Measurements from ENCODE around the gene FAM13B.

DNA sequence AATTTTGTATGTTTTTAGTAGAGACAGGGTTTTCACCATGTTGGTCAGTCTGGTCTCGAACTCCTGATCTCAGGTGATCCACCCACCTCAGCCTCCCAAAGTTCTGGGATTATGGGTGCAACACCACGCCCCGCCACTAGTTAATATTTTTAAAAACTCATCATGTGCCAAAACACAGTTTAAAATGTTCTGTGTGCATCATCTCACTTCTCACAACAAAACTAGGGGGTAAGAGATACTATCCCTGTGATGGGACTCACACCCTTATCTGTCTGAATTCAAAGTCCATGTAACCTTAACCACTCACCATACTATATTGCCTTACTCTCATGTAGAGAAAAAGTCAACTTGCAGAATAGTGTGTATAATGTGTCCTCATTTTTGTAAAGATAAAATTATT, 141.0 kb downstream of the FAM13B start:
- no peak for TF ChIP-seq EZH2phosphoT487 (IDR thresholded peaks at IDR 0.05; ENCODE audit: low read depth, severe bottlenecking, unreplicated experiment)
- TF ChIP-seq, protein P1, sequence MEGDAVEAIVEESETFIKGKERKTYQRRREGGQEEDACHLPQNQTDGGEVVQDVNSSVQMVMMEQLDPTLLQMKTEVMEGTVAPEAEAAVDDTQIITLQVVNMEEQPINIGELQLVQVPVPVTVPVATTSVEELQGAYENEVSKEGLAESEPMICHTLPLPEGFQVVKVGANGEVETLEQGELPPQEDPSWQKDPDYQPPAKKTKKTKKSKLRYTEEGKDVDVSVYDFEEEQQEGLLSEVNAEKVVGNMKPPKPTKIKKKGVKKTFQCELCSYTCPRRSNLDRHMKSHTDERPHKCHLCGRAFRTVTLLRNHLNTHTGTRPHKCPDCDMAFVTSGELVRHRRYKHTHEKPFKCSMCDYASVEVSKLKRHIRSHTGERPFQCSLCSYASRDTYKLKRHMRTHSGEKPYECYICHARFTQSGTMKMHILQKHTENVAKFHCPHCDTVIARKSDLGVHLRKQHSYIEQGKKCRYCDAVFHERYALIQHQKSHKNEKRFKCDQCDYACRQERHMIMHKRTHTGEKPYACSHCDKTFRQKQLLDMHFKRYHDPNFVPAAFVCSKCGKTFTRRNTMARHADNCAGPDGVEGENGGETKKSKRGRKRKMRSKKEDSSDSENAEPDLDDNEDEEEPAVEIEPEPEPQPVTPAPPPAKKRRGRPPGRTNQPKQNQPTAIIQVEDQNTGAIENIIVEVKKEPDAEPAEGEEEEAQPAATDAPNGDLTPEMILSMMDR (IDR thresholded peaks at IDR 0.05; ENCODE audit: poor library complexity), result no peak

Data from hepatocyte (in vitro differentiated cells).